ENCODE results near the gene NHLH1. TPM values are rescaled to one million over a fixed set of nuclear protein-coding genes. Genes with fewer than 3 reads are reported as not detected.
A peak's percentile ranks its signal among the peaks of the same experiment; 100 is the strongest.

NHLH1 gene
- total and polyA plus RNA-seq, 3 experiments from 2014 or later: 0.38 to 0.48 TPM; not detected in 1

GRCh38 chr1:160365325-160365724 lies 1.5 kb upstream of the NHLH1 start:
- H3K4me3 Mint-ChIP-seq: no peak overlapping the region
- peaks cover 0 to 6% (median 0%) of the 10 kb centered on the region in 3 donors for H3K4me1 Mint-ChIP-seq
- peaks cover 0 to 7% (median 0%) of the 10 kb centered on the region in 3 donors for H3K36me3 Mint-ChIP-seq
- Histone ChIP-seq H3K27me3 (ENCODE audit: insufficient read depth, low read length, poor library complexity, severe bottlenecking) (no peaks in the 10 kb centered on the region), H3K4me1 (ENCODE audit: insufficient read depth, low read length) (no peaks in the 10 kb centered on the region), H3K4me3 (ENCODE audit: low read length) (no peak overlapping the region), H3K36me3 (ENCODE audit: insufficient read depth, low read length) (no peaks in the 10 kb centered on the region), H3K27ac (ENCODE audit: low read depth, low read length) (no peak overlapping the region), H3K9me3 (ENCODE audit: low read length) (no peaks in the 10 kb centered on the region)
- DNase-seq: no peak
- H3K27ac Mint-ChIP-seq: peak overlapping the region in 1 of 8 donors; percentile 48
- ChIA-PET POLR2A (no interaction called here), CTCF (interaction anchor here (4.0 kb wide), 1 partner anchor 11 kb away, joined by 11 read pairs; no protein-coding TSS in a partner anchor)
- H3K27me3 Mint-ChIP-seq: peaks cover 0 to 3% of the 10 kb centered on the region in 2 donors
- H3K9me3 Mint-ChIP-seq: no peaks in the 10 kb centered on the region

GRCh38 chr1:160367516-160367900 lies 637 bp downstream of the NHLH1 start:
- no peak overlapping the region for H3K27ac ChIP-seq (ENCODE audit: low read depth, low read length)
- no peaks in the 10 kb centered on the region for H3K9me3 ChIP-seq (ENCODE audit: low read length)
- no peaks in the 10 kb centered on the region for H3K36me3 ChIP-seq (ENCODE audit: insufficient read depth, low read length)
- DNase-seq: no peak
- no peaks in the 10 kb centered on the region for H3K27me3 ChIP-seq (ENCODE audit: insufficient read depth, low read length, poor library complexity, severe bottlenecking)
- no peak overlapping the region for H3K4me3 ChIP-seq (ENCODE audit: low read length)
- POLR2A ChIA-PET: no interaction called here
- Mint-ChIP-seq H3K36me3 (no peaks in the 10 kb centered on the region), H3K4me3 (no peak overlapping the region), H3K27ac (peak overlapping the region in 1 of 8 donors; percentile 7), H3K27me3 (peaks cover 0 to 5% of the 10 kb centered on the region in 2 donors), H3K4me1 (peaks cover 0 to 6% (median 0%) of the 10 kb centered on the region in 3 donors), H3K9me3 (no peaks in the 10 kb centered on the region)
- CTCF ChIA-PET: interaction anchor here (1.7 kb wide), 1 partner anchor 9 kb away, joined by 3 read pairs; no protein-coding TSS in a partner anchor
- H3K4me1 ChIP-seq (ENCODE audit: insufficient read depth, low read length): no peaks in the 10 kb centered on the region

- CTCF ChIA-PET: interaction anchor here (1.1 to 1.7 kb wide), 2 partner anchors 8 to 13 kb away, joined by 3 read pairs; no protein-coding TSS in a partner anchor
- H3K27ac Mint-ChIP-seq: peak overlapping the region in 1 of 8 donors; percentile 31
Measured at GRCh38 chr1:160367934-160368923, 1.4 kb downstream of the NHLH1 start.

GRCh38 chr1:160369087-160369486 lies 2.2 kb downstream of the NHLH1 start:
- Mint-ChIP-seq H3K27me3 (peaks cover 0 to 8% of the 10 kb centered on the region in 2 donors), H3K27ac (no peak overlapping the region), H3K9me3 (no peaks in the 10 kb centered on the region), H3K36me3 (no peaks in the 10 kb centered on the region), H3K4me1 (no peaks in the 10 kb centered on the region), H3K4me3 (no peak overlapping the region)
- H3K27ac ChIP-seq (ENCODE audit: low read depth, low read length): no peak overlapping the region
- no peak for DNase-seq
- no peaks in the 10 kb centered on the region for H3K4me1 ChIP-seq (ENCODE audit: insufficient read depth, low read length)
- ChIA-PET CTCF (interaction anchor here (1.1 kb wide), 1 partner anchor 12 kb away, joined by 3 read pairs; no protein-coding TSS in a partner anchor), POLR2A (no interaction called here)
- no peaks in the 10 kb centered on the region for H3K27me3 ChIP-seq (ENCODE audit: insufficient read depth, low read length, poor library complexity, severe bottlenecking)
- no peak overlapping the region for H3K4me3 ChIP-seq (ENCODE audit: low read length)
- no peaks in the 10 kb centered on the region for H3K9me3 ChIP-seq (ENCODE audit: low read length)
- H3K36me3 ChIP-seq (ENCODE audit: insufficient read depth, low read length): no peaks in the 10 kb centered on the region

More at GRCh38 chr1:160367934-160368923, 1.4 kb downstream of the NHLH1 start:
- Histone ChIP-seq H3K9me3 (ENCODE audit: low read length) (no peaks in the 10 kb centered on the region), H3K36me3 (ENCODE audit: insufficient read depth, low read length) (no peaks in the 10 kb centered on the region), H3K4me3 (ENCODE audit: low read length) (no peak overlapping the region), H3K27ac (ENCODE audit: low read depth, low read length) (no peak overlapping the region), H3K27me3 (ENCODE audit: insufficient read depth, low read length, poor library complexity, severe bottlenecking) (no peaks in the 10 kb centered on the region), H3K4me1 (ENCODE audit: insufficient read depth, low read length) (no peaks in the 10 kb centered on the region)
- Mint-ChIP-seq H3K4me1 (peaks cover 0 to 5% (median 0%) of the 10 kb centered on the region in 3 donors), H3K4me3 (no peak overlapping the region), H3K27me3 (peaks cover 0 to 8% of the 10 kb centered on the region in 2 donors), H3K36me3 (no peaks in the 10 kb centered on the region), H3K9me3 (no peaks in the 10 kb centered on the region)
- POLR2A ChIA-PET: no interaction called here
- DNase-seq: no peak

- ChIA-PET CTCF (interaction anchor here (1.7 kb wide), 1 partner anchor 16 kb away, joined by 7 read pairs; no protein-coding TSS in a partner anchor), POLR2A (no interaction called here)
- Histone ChIP-seq H3K4me1 (ENCODE audit: insufficient read depth, low read length) (peaks cover 2% of the 10 kb centered on the region), H3K27ac (ENCODE audit: low read depth, low read length) (no peak overlapping the region), H3K27me3 (ENCODE audit: insufficient read depth, low read length, poor library complexity, severe bottlenecking) (no peaks in the 10 kb centered on the region), H3K9me3 (ENCODE audit: low read length) (no peaks in the 10 kb centered on the region), H3K36me3 (ENCODE audit: insufficient read depth, low read length) (no peaks in the 10 kb centered on the region), H3K4me3 (ENCODE audit: low read length) (no peak overlapping the region)
- Mint-ChIP-seq H3K27ac (no peak overlapping the region), H3K4me1 (peaks cover 3 to 4% (median 3%) of the 10 kb centered on the region in 3 donors), H3K4me3 (no peak overlapping the region), H3K27me3 (peaks cover 0 to 8% of the 10 kb centered on the region in 2 donors), H3K36me3 (no peaks in the 10 kb centered on the region), H3K9me3 (no peaks in the 10 kb centered on the region)
- no peak for DNase-seq
Measured at GRCh38 chr1:160370561-160371345, 3.9 kb downstream of the NHLH1 start.

- no peaks in the 10 kb centered on the region for H3K9me3 Mint-ChIP-seq
- H3K4me3 Mint-ChIP-seq: no peak overlapping the region
- POLR2A ChIA-PET: no interaction called here
- no peak overlapping the region for H3K27ac Mint-ChIP-seq
- Histone ChIP-seq H3K27me3 (ENCODE audit: insufficient read depth, low read length, poor library complexity, severe bottlenecking) (no peaks in the 10 kb centered on the region), H3K27ac (ENCODE audit: low read depth, low read length) (no peak overlapping the region), H3K9me3 (ENCODE audit: low read length) (no peaks in the 10 kb centered on the region), H3K36me3 (ENCODE audit: insufficient read depth, low read length) (no peaks in the 10 kb centered on the region), H3K4me3 (ENCODE audit: low read length) (no peak overlapping the region), H3K4me1 (ENCODE audit: insufficient read depth, low read length) (peaks cover 8% of the 10 kb centered on the region)
- no peak for DNase-seq
- CTCF ChIA-PET: interaction anchor here (1.7 kb wide), 1 partner anchor 17 kb away, joined by 7 read pairs; no protein-coding TSS in a partner anchor
- H3K27me3 Mint-ChIP-seq: peaks cover 0 to 8% of the 10 kb centered on the region in 2 donors
- H3K4me1 Mint-ChIP-seq: peaks cover 8 to 10% (median 9%) of the 10 kb centered on the region in 3 donors
- H3K36me3 Mint-ChIP-seq: no peaks in the 10 kb centered on the region
Measured at GRCh38 chr1:160371346-160371631, 4.4 kb downstream of the NHLH1 start.

- H3K4me1 ChIP-seq (ENCODE audit: insufficient read depth, low read length): peaks cover 10% of the 10 kb centered on the region
- no peak overlapping the region for H3K4me3 ChIP-seq (ENCODE audit: low read length)
- Mint-ChIP-seq H3K4me1 (peaks cover 13 to 14% (median 13%) of the 10 kb centered on the region in 3 donors), H3K27ac (no peak overlapping the region), H3K4me3 (no peak overlapping the region), H3K9me3 (no peaks in the 10 kb centered on the region), H3K27me3 (peaks cover 0 to 8% of the 10 kb centered on the region in 2 donors), H3K36me3 (no peaks in the 10 kb centered on the region)
- H3K27ac ChIP-seq (ENCODE audit: low read depth, low read length): no peak overlapping the region
- H3K9me3 ChIP-seq (ENCODE audit: low read length): no peaks in the 10 kb centered on the region
- H3K27me3 ChIP-seq (ENCODE audit: insufficient read depth, low read length, poor library complexity, severe bottlenecking): no peaks in the 10 kb centered on the region
- ChIA-PET CTCF (interaction anchor here (1.7 kb wide), 1 partner anchor 17 kb away, joined by 7 read pairs; no protein-coding TSS in a partner anchor), POLR2A (no interaction called here)
- no peaks in the 10 kb centered on the region for H3K36me3 ChIP-seq (ENCODE audit: insufficient read depth, low read length)
- no peak for DNase-seq
Measured at GRCh38 chr1:160371756-160372155, 4.9 kb downstream of the NHLH1 start.

Data from CD8-positive, alpha-beta memory T cell (primary cell).